GM12875 (cell line): ENCODE data around the gene ADCY1.

ENCODE experiments used
- H3K4me3 ChIP-seq: one replicate; pipeline ENCODE4 v1.5.1; 2011; ENCODE audit warnings: low read depth, low read length, control low read depth
- TF ChIP-seq, protein P1 (sequence below): IDR thresholded peaks from 2 replicates; pipeline ENCODE4 v1.5.1; 2011; ENCODE audit warnings: low read depth, mild to moderate bottlenecking, control low read depth, inconsistent platforms, low read length, moderate library complexity, borderline replicate concordance; ENCODE audit not compliant: insufficient read depth

Gene ADCY1

GRCh38 chr7:45578467-45578866 lies 4.3 kb downstream of the ADCY1 start:
- no peak overlapping the region for H3K4me3 ChIP-seq
- TF ChIP-seq, protein P1, sequence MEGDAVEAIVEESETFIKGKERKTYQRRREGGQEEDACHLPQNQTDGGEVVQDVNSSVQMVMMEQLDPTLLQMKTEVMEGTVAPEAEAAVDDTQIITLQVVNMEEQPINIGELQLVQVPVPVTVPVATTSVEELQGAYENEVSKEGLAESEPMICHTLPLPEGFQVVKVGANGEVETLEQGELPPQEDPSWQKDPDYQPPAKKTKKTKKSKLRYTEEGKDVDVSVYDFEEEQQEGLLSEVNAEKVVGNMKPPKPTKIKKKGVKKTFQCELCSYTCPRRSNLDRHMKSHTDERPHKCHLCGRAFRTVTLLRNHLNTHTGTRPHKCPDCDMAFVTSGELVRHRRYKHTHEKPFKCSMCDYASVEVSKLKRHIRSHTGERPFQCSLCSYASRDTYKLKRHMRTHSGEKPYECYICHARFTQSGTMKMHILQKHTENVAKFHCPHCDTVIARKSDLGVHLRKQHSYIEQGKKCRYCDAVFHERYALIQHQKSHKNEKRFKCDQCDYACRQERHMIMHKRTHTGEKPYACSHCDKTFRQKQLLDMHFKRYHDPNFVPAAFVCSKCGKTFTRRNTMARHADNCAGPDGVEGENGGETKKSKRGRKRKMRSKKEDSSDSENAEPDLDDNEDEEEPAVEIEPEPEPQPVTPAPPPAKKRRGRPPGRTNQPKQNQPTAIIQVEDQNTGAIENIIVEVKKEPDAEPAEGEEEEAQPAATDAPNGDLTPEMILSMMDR, result no peak

DNA sequence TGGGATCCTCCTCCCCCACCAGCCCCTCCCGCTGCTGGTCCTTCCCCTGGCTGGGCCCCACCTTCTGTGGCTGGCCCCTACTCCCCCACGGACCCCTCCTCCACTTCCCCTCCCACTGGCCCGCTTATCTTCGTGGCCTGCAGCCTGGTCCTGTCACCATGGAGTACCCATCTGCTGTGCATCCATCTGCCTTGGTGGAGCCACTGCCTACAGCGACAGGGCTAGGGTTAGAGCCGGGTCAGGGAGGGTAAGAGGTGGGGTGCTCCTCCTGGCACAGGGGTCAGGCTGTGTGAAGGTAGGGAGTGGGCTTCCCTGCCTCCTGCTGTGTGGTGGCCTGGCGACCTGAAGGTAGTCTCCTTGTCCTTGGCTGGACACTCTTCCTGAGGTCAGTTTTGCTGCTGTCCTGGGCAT lies 5.2 kb downstream of the ADCY1 start:
- no peak overlapping the region for H3K4me3 ChIP-seq
- TF ChIP-seq, protein P1, result no peak

DNA sequence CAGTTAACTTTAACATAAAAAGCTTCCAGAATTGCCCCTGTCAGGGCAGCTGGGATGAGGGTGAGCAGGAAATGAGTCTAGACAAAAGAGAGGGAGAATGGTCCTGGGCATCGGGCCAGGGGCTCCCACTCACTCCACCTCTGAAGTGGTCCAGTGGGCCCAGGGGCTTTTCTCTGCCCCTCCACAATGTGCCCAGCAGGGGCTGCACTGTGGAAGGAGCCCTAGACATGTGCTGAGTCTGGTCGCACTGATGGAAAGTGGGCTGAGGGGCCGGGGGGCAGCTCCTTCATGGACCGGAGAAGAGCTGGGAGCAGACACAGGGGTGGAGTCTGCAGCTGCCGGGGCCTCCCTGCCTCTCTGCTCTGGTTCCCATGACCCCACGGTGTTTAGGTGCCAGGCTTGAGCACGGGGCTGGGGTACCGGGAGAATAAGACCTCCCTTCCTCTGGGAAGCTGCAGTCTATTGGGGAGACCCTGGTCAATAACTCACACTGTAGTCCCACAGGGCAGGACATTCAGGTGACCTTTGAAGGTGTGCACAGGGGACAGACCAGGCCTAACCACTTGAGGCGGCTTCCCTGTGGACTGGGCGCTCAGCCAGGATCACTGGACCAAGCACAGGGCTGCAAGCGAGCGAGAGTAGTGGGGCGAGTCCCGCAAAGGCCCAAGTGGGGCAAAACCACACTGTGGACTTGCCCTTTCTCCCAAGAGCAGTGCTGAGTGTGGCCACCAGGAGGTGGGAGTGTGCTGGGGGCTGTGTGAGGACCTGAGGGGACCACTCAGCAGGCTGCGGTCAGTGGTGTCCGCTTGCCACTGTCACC lies 6.1 kb downstream of the ADCY1 start:
- no peak overlapping the region for H3K4me3 ChIP-seq
- TF ChIP-seq, protein P1, result peak; percentile 70

DNA sequence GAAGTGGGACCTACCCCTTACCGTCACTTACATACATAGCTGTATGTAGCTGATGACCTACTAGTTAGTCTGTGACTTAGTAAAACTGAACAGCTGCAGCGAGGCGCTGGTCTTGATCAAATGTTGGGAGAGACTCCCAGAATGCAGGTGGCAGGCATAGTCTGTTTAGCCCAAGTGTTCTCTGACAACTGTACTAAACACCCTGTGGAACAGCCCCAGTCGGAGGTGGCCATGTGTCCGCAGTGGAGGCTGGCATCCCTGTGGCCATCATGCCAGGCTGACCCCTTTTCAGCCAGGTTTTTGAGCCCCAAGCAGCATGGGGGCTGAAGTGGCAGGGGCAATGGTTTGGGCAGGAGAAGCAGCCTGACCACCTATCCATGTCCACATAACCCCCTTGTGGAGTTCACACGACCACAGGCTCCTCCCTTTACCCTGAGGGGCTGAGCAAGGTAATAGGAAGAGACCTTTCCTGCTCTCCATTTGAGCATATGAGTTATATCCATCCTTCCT lies 7.2 kb downstream of the ADCY1 start:
- no peak overlapping the region for H3K4me3 ChIP-seq
- TF ChIP-seq, protein P1, result no peak

GRCh38 chr7:45582136-45582749 lies 8.1 kb downstream of the ADCY1 start:
- TF ChIP-seq, protein P1, result no peak
- no peak overlapping the region for H3K4me3 ChIP-seq

DNA sequence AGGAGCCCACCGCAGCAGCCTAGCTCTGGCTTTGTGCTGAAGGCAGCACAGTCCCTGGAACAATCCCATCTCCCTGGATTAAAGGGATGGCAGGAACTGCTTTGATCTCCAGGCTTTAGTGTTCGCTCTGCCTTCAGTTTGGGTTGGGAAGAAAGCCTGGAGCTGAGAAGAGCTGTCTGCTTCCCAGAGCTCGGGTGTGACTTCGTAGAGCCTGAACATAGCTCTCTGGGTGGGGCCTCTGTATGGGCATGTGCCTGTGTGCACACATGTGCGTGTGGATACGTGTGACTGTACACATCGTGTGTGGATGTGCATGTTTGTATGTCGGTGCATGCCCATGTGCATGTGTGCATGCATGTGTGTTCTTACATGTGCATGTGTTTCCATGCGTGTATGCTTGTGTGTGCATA lies 8.7 kb downstream of the ADCY1 start:
- TF ChIP-seq, protein P1, result no peak
- no peak overlapping the region for H3K4me3 ChIP-seq
